Measurements from ENCODE around the gene ORC3.
"Not testable (repeated sequence)": the region's sequence is repeated elsewhere in the genome, so short reads cannot be mapped to it uniquely, and the experiment has no call there.

Gene ORC3

DNA sequence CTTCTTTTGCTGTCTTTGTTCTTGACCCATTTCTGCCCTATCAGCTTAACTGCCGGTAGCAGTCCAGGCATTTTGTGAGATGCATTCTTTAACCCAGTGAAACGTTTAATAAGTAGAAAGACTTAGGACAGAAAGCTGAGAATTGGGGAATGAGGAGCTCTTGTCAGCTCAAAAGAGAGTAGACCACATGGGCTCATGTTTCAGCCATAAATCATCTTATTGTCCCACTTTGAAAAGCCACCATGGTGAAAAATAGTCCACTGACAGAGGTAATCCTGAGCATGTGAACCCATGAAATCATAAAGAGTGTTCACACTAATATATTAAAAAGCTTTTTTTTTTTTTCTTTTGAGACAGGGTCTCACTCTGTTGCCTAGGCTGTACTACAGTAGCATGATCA, 16.3 kb downstream of the ORC3 start:
- DNase-seq, result no peak

DNA sequence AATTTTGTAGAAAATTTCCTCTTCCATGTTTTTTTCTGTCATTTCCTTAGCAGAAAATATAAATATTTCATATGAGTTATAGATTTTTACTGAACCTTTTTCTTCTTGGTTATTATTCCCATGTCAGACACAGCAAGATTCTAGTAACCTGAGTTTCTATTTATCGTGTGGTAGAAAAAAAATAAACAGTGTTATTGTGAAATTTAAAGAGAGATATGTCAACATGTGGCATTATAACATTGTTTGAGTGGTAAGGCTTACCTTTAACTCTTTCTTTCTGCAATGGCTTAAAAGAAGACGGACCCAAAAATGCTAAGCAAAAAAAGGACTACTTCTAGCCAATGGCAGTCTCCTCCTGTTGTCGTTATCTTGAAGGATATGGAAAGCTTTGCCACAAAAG, 18.9 kb downstream of the ORC3 start:
- no peak for DNase-seq

- DNase-seq, result not testable (repeated sequence)
Observed at GRCh38 chr6:87613018-87613417, 23.1 kb downstream of the ORC3 start.

- no peak for DNase-seq
Observed at GRCh38 chr6:87617405-87617804, 27.5 kb downstream of the ORC3 start.

DNA sequence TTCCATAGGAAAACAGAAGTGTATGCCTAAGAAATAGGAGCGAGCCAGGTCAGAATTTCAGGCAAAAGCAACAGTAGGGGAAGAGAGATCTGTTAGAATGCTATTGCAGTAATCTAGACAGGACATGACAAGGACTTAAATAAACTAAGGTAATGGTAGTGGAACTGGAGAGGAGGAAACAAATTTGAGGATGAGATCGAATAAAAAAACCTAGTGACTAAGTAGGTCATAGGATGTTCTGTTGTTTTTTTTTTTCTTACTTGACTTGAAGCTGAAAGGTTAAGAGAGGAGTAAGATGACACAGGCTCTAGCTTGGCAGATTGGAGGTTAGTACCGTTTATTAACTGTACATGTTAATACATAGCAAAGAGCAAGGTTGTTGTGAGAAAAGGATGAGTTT, 28.6 kb downstream of the ORC3 start:
- no peak for DNase-seq

DNA sequence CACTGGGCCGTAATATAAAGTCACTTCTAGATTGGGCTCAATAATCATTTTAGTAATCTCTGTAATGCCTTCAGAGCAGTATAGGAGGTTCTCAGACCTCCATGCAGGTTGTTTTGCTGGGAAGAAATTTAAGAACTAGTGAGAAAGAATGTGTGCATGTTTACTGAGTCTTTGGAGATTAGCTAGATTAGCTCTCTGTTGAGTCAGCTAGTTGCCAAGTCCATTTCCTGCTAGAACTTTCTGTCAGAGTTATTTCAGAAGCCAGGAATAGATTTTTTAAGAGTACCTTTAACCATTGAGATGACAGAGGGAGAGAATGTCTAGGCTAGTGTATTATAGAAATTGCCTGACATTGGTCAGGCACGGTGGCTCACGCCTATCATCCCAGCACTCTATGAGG, 33.3 kb downstream of the ORC3 start:
- no peak for DNase-seq

- DNase-seq, result no peak
Observed at GRCh38 chr6:87628424-87628823, 38.5 kb downstream of the ORC3 start.

DNA sequence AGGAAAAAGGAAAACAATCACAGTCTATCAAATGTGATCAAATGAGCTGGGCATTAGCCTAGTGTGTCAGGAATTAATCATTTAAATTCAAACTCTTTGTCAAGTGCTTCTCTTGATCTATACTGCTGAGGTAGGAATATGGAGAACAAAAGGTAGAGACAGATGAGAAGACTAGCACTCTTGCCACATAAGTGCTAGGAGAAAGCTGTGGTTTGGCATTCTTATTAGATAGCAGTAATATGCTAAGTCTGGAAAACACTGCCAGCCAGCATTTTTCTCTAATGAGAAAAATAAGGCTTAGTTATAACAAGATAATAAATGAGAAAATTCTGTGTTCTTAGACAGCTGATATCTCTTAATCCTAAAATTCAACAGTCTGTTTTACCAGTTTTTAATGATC, 38.9 kb downstream of the ORC3 start:
- no peak for DNase-seq

DNA sequence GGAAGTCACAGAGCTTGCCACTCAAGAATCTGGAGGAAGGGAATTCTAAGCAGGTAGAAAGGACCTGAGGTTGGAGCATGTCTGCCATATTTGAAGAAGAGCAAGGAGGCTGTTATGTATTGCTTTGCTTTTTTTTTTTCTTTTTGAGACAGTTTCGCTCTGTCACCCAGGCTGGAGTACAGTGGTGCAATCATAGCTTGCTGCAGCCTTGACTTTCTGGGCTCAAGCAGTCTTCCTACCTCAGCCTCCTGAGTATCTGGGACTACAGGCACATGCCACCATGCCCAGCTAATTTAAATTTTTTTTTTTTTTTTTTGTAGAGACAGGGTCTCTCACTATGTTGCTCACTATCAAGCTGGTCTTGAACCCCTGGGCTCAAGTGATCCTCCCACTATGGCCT, 40.8 kb downstream of the ORC3 start:
- no peak for DNase-seq

DNA sequence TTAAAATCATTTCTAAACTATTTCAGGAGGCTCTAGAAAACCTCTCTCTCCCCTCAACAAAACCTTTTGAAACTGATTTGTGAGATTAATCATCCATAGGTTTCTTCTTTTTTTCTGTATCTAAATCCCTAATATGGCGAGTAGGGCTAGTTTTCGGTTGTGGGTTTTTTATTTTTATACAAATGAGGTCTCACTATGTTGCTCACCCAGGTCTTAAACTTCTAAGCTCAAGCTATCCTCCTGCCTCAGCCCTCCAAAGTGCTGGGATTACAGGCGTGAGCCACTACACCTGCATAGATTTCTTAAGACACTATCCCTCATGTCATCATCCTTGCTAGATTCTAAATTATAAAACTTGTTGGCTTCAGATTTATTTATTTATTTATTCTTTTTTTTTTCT, 43.9 kb downstream of the ORC3 start:
- DNase-seq, result no peak

- no peak for DNase-seq
Observed at GRCh38 chr6:87636315-87636714, 46.4 kb downstream of the ORC3 start.

DNA sequence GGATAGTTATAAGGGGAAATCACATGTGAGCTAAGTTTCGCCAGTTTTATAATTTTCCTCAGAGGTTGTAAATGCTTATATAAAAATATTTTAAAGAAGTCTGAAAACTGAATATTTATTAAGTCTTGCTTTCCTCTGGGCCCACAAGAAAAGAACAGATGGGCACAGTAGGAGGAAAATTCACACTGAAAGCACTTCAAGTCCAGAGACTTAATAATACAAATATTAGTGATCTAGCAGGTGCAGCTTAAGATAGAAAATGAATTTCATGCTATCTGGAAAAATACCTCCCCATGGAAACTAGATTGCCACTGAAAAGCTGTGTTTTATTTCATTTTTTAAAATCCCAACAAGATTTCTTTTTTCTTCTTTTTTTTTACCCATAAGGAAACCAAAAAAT, 47.2 kb downstream of the ORC3 start:
- DNase-seq, result no peak

DNA sequence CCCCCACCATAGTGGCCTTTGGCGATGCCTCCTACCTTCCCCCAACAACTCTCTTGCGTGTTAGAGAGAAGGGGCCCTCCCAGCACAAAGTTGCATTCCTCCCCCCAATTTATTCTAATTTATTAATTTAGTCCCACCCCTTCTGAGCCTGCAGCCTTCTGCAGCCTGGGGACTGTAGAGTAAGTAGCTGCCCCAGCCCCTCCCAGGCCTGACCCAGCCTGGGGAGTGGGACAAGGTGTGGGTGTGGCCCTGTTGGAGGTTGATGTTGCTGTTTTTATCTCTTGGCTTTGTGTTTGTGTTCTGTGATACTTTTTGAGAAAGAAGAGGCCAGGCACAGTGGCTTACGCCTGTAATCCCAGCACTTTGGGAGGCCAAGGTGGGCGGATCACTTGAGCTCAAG, 49.4 kb downstream of the ORC3 start:
- DNase-seq, result no peak

DNA sequence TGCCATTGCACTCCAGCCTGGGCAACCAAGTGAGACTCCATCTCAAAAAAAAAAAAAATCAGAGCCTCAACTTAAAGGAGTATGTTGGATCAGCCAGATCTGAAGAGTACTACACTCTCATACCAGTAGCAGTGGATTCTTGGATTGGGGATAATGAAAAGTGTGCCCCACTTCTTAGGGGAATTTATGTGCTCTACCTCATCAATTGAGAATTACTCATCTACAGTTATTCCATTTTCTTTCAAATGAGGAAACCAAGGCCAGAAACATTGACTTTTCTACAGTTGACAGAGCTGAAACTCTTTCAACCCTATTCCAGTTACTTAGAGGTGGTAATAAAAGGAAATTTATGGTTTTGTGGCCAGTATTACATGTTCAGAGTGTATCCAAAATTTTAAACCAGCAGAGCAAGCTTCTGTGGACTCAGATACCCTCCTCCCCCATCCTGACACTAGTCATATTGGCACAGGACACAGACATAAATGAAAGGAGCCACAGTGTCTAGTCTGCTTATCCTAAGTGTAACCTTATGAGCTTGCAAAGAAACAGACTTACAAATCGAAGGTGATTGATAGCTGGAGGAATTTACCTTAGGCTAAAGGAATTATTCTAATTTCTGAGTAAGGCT, 51.2 kb downstream of the ORC3 start:
- no peak for DNase-seq

- no peak for DNase-seq
Observed at GRCh38 chr6:87645080-87645479, 55.1 kb downstream of the ORC3 start.

- DNase-seq, result no peak
Observed at GRCh38 chr6:87653074-87653962, 63.4 kb downstream of the ORC3 start.

- no peak for DNase-seq
Observed at GRCh38 chr6:87654122-87654521, 64.2 kb downstream of the ORC3 start.

GRCh38 chr6:87654875-87655454, 65.0 kb downstream of the ORC3 start:
- no peak for DNase-seq

GRCh38 chr6:87655824-87656223, 65.9 kb downstream of the ORC3 start:
- DNase-seq, result no peak

DNA sequence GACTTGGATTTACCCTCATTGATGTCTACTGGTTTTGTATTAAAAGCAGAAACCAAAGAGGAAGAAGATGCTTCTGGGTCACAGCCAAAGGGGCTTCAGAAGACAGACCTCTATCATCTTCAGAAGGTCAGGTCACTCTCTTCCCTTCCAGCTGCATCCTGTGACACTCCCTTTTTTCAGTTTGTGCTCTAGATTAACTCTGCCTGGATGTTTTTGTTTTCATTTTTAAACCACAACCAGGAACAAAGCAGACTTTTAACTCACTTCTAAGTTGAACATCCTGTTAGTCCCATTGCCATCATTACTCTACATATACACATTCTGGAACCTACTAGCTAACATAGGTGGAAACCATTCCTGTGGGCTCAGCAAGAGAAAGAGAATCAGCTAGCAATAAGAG, 66.9 kb downstream of the ORC3 start:
- DNase-seq, result no peak

- DNase-seq, result no peak
Observed at GRCh38 chr6:87658516-87658915, 68.6 kb downstream of the ORC3 start.

GRCh38 chr6:87660226-87660911, 70.4 kb downstream of the ORC3 start:
- no peak for DNase-seq

DNA sequence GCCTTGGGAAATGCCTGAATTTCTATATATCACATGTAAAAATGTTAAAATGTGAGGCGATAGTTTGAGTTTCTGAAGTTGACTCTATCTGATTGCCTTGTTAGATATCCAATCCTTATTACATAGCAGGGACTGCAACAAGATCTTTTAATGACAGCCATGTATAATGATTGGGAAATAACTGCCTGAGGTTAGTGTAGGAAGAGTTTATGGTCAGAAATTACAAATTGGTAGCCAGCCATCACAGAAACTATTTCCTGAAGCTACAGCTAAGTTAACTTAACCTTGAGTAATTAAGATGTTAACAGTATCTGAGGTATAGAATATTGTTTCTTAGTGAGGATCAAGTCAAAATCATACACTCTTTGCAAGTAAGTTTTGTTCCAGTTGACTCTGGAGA, 71.1 kb downstream of the ORC3 start:
- no peak for DNase-seq

DNA sequence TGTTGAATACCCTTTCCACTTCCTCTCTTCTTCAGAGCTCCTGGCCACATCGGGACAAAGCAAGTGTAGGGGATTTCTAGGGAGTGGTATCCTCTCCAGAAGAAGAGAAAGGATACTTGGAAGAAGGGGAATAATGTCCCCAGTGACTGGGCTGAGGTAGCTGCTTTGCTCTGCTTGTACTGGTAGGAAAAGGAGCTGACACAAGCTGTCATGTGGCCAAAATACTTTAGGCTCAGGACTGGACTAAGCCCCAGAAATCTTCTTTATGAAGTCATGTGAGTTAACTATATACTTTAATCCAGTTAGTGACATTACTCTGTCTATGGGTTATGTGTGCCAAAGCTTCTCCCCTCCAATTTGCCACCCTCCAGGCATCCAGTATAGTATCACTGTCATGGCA, 71.6 kb downstream of the ORC3 start:
- DNase-seq, result no peak

Data from NCI-H1048 (cell line).